HepG2 (cell line): ENCODE results near the gene ZNF195. TPM values are rescaled to one million over a fixed set of nuclear protein-coding genes. Genes with fewer than 3 reads are reported as not detected.
A peak's percentile ranks its signal among the peaks of the same experiment; 100 is the strongest.

ENCODE experiments used
- ATAC-seq: fragments of 200-7000 bp; cut with Tn5 transposase; 3 replicates; pipeline ENCODE4 v1.9.1; 2020; ENCODE audit warnings: mild to moderate bottlenecking, moderate library complexity
- BruUV-seq: library from RNA; stranded (reverse); fragments of 400-500 nt; replicated peaks from 2 replicates; lab custom pipeline; 2021; lab: Mats Ljungman, UMichigan
- CTCF ChIA-PET: fragments of 300-600 bp; formaldehyde crosslinking; extraction: SDS; loops from one replicate; lab custom pipeline; 2021; ENCODE audit warnings: low total read pairs, inconsistent platforms, low intra/inter-chr PET ratio; lab: Yijun Ruan, JAX
- POLR2A ChIA-PET: fragments of 350-600 bp; sonication (Branson Sonifier 250); formaldehyde crosslinking; loops from one replicate; lab custom pipeline; 2020; ENCODE audit warnings: antibody characterized with exemption, inconsistent platforms; lab: Yijun Ruan, JAX
- DNase-seq: peaks from one replicate; pipeline ENCODE4 v3.0.0-alpha.2; 2015; ENCODE audit warnings: low spot score
- FAIRE-seq: peaks from 3 replicates; lab custom pipeline; 2011; peaks lifted over from hg19 to GRCh38; lab: Jason Lieb, UNC
- H2AFZ ChIP-seq: one replicate; pipeline ENCODE4 v1.6.1; 2011; ENCODE audit warnings: low read length, inconsistent platforms
- H3K27ac ChIP-seq: fragments of 300-600 bp; 3 replicates; pipeline ENCODE4 v1.8.0; 2011; ENCODE audit warnings: mixed run types, mild to moderate bottlenecking, mixed read lengths, low read length, inconsistent platforms; ENCODE audit not compliant: insufficient read depth; ENCODE audit errors: extremely low read length
- H3K27me3 ChIP-seq, 2 experiments: fragments of 200-600 bp in 1 of 2; 2 replicates in 1 of 2; 3 replicates in 1 of 2; pipeline versions ENCODE4 v1.6.0 to v1.8.0; 2011; ENCODE audit warnings: low read length in 2 of 2, mild to moderate bottlenecking in 2 of 2, moderate library complexity in 2 of 2, inconsistent platforms in 1 of 2; ENCODE audit not compliant: insufficient read depth in 2 of 2, control insufficient read depth in 1 of 2
- H3K36me3 ChIP-seq, 2 experiments: fragments of 200-600 bp in 1 of 2; replicated peaks in 1 of 2; 2 replicates in 1 of 2; 3 replicates in 1 of 2; pipeline versions ENCODE4 v1.5.1 to v1.8.0; 2011; ENCODE audit warnings: low read length in 2 of 2, inconsistent platforms in 1 of 2; ENCODE audit not compliant: insufficient read depth in 2 of 2, control insufficient read depth in 1 of 2
- H3K4me1 ChIP-seq: 2 replicates; pipeline ENCODE4 v1.5.1; 2012; ENCODE audit warnings: low read length, inconsistent platforms; ENCODE audit not compliant: insufficient read depth
- H3K4me2 ChIP-seq: 2 replicates; pipeline ENCODE4 v1.6.0; 2011; ENCODE audit warnings: low read depth, low read length, inconsistent platforms
- H3K4me3 ChIP-seq, 3 experiments: fragments of 200-600 bp in 1 of 3; sonication (generic), shearing (Covaris generic) in 1 of 3; replicated peaks in 1 of 3; 2 replicates each; pipeline ENCODE4 v1.5.1; 2011 to 2016; ENCODE audit warnings: low read length in 3 of 3, inconsistent platforms in 2 of 3, low read depth in 2 of 3, mild to moderate bottlenecking in 2 of 3, control low read depth in 1 of 3, mixed read lengths in 1 of 3; ENCODE audit not compliant: insufficient read depth in 1 of 3
- H3K79me2 ChIP-seq: one replicate; pipeline ENCODE4 v1.6.1; 2011; ENCODE audit warnings: low read length, inconsistent platforms; ENCODE audit not compliant: insufficient read depth
- H3K9ac ChIP-seq: 2 replicates; pipeline ENCODE4 v1.6.0; 2011; ENCODE audit warnings: mild to moderate bottlenecking, low read depth, low read length, inconsistent platforms; ENCODE audit not compliant: insufficient read depth
- H3K9me3 ChIP-seq: 2 replicates; pipeline ENCODE4 v1.5.1; 2012; ENCODE audit warnings: mild to moderate bottlenecking, low read length
- H4K20me1 ChIP-seq: 2 replicates; pipeline ENCODE4 v1.6.0; 2011; ENCODE audit warnings: inconsistent platforms, mild to moderate bottlenecking, low read length, moderate library complexity; ENCODE audit not compliant: insufficient read depth
- CHCHD3 ChIP-seq: sonication (generic); formaldehyde crosslinking; IDR thresholded peaks from 2 replicates; pipeline ENCODE4 v1.8.0; 2022; ENCODE audit warnings: mild to moderate bottlenecking, missing genetic modification reagents, moderate library complexity
- ETV6 ChIP-seq: sonication (generic); formaldehyde crosslinking; conservative IDR thresholded peaks from 2 replicates; pipeline ENCODE4 v1.4.0; 2020; ENCODE audit warnings: missing genetic modification reagents
- EZH2 ChIP-seq: conservative IDR thresholded peaks from 2 replicates; pipeline ENCODE4 v1.6.1; 2012; ENCODE audit warnings: mild to moderate bottlenecking, low read depth, low read length, moderate library complexity
- HNRNPH1 ChIP-seq: fragments of 200-400 bp; formaldehyde crosslinking; optimal IDR thresholded peaks from 2 replicates; pipeline ENCODE3; 2017; ENCODE audit warnings: mild to moderate bottlenecking, low read depth, low read length
- POLR2AphosphoS2 ChIP-seq: IDR thresholded peaks from 2 replicates; pipeline ENCODE4 v1.6.1; 2011; ENCODE audit warnings: low read depth, low read length, improper control_type of control experiment
- U2AF1 ChIP-seq: fragments of 200-400 bp; formaldehyde crosslinking; optimal IDR thresholded peaks from 2 replicates; pipeline ENCODE3; 2017; ENCODE audit warnings: mild to moderate bottlenecking, low read depth, low read length
- ZBTB7A ChIP-seq: sonication (generic); formaldehyde crosslinking; IDR thresholded peaks from 2 replicates; pipeline ENCODE4 v1.8.0; 2022; ENCODE audit warnings: mild to moderate bottlenecking, missing genetic modification reagents
- ZNF362 ChIP-seq: sonication (generic); formaldehyde crosslinking; IDR thresholded peaks from 2 replicates; pipeline ENCODE4 v1.4.0; 2020; ENCODE audit warnings: missing genetic modification reagents, mild to moderate bottlenecking, borderline replicate concordance
- ZNF605 ChIP-seq: sonication (generic); formaldehyde crosslinking; IDR thresholded peaks from 2 replicates; pipeline ENCODE4 v1.8.0; 2022; ENCODE audit warnings: mild to moderate bottlenecking, missing genetic modification reagents
- WGBS: methylation state at CpG from one replicate; pipeline ENCODE4 v1.1.6; 2017; ENCODE audit warnings: low lambda C conversion rate; 5-methylcytosine and 5-hydroxymethylcytosine counted together
- in situ Hi-C: cut with HindIII; loops from 2 replicates; pipeline ENCODE4 v1.10.0; 2017; ENCODE audit warnings: low pct_unique_long_range_greater_than_20kb; ENCODE audit not compliant: extremely low pct_ligation_motif_present
- intact Hi-C: fragments of 100-400 bp; cut with micrococcal nuclease; formaldehyde crosslinking; loops from one replicate; pipeline ENCODE4 v1.10.0; 2022; ENCODE audit not compliant: unreplicated experiment
- polyA plus RNA-seq, 8 experiments: library from polyadenylated mRNA; depleted of rRNA in 3 of 8; stranded (reverse) in 7 of 8; unstranded in 1 of 8; fragments of >200 nt; fragmentation: Illumina TruSeq in 4 of 8; extraction: Trizol in 4 of 8; gene quantifications; 2 replicates each; pipeline versions ENCODE4 v1.2.1 to v1.2.3, GENCODE V29; 2011 to 2016; ENCODE audit warnings: low read depth in 4 of 8, missing spikeins in 1 of 8, mixed read lengths in 1 of 8; ENCODE audit not compliant: insufficient read depth in 1 of 8
- total RNA-seq, 5 experiments: library from RNA; depleted of rRNA; stranded (reverse); fragments of >200 nt; fragmentation: Illumina TruSeq; extraction: Trizol; gene quantifications; 2 replicates each; pipeline ENCODE4 v1.2.3, GENCODE V29; 2016; ENCODE audit warnings: low read depth in 1 of 5
- TF ChIP-seq, protein P1 (sequence below): sonication (generic); formaldehyde crosslinking; IDR thresholded peaks from 2 replicates; pipeline ENCODE4 v1.5.0; 2020; ENCODE audit warnings: mild to moderate bottlenecking, missing genetic modification reagents, moderate library complexity
- TF ChIP-seq, protein P2 (sequence below): sonication (generic); formaldehyde crosslinking; IDR thresholded peaks from 2 replicates; pipeline ENCODE4 v1.4.0; 2020; ENCODE audit warnings: missing genetic modification reagents
- TF ChIP-seq, protein P3 (sequence below): sonication (generic); formaldehyde crosslinking; IDR thresholded peaks from 2 replicates; pipeline ENCODE4 v1.9.0; 2022; ENCODE audit warnings: low read depth, missing genetic modification reagents

ZNF195 gene
- total and polyA plus RNA-seq, 2 of the 13 experiments (the other 11 are each of a cell fraction or from before 2014, with no cell fraction given), result 17.3 to 31.4 TPM

GRCh38 chr11:3382613-3383285, 3.8 kb upstream of the ZNF195 start (continued):
- no peak for TF ChIP-seq ZNF362 (CRISPR knock-in tag)
- no peak for TF ChIP-seq ETV6 (CRISPR knock-in tag)
- TF ChIP-seq ZNF605 (CRISPR knock-in tag), result peak; percentile 46; the same call in 1 of the 2 replicates
- TF ChIP-seq, protein P1, sequence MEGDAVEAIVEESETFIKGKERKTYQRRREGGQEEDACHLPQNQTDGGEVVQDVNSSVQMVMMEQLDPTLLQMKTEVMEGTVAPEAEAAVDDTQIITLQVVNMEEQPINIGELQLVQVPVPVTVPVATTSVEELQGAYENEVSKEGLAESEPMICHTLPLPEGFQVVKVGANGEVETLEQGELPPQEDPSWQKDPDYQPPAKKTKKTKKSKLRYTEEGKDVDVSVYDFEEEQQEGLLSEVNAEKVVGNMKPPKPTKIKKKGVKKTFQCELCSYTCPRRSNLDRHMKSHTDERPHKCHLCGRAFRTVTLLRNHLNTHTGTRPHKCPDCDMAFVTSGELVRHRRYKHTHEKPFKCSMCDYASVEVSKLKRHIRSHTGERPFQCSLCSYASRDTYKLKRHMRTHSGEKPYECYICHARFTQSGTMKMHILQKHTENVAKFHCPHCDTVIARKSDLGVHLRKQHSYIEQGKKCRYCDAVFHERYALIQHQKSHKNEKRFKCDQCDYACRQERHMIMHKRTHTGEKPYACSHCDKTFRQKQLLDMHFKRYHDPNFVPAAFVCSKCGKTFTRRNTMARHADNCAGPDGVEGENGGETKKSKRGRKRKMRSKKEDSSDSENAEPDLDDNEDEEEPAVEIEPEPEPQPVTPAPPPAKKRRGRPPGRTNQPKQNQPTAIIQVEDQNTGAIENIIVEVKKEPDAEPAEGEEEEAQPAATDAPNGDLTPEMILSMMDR (CRISPR knock-in tag), result peak; percentile 21; the same call in 1 of the 2 replicates
- TF ChIP-seq EZH2, result no peak
- TF ChIP-seq CHCHD3 (CRISPR knock-in tag), result no peak

DNA sequence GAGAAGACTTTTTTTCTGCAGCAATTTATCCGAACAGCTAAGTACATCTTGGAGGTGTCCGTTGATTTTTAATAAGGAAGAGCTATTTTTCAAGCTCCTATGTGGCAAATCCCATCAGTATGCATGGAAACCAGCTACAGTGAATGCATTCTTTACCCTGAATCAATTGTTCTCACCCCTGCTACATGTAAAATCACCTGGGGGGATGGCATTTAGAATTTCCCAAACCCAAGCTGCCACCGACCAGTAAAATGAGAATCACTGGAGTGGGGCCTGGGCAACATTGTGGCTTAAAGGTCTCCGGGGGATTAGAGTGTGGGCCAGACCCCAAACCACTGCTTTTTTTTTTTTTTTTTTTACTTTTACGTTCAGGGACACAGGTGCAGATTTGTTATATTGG, 2.8 kb upstream of the ZNF195 start:
- FAIRE-seq, result no peak
- TF ChIP-seq, protein P2, sequence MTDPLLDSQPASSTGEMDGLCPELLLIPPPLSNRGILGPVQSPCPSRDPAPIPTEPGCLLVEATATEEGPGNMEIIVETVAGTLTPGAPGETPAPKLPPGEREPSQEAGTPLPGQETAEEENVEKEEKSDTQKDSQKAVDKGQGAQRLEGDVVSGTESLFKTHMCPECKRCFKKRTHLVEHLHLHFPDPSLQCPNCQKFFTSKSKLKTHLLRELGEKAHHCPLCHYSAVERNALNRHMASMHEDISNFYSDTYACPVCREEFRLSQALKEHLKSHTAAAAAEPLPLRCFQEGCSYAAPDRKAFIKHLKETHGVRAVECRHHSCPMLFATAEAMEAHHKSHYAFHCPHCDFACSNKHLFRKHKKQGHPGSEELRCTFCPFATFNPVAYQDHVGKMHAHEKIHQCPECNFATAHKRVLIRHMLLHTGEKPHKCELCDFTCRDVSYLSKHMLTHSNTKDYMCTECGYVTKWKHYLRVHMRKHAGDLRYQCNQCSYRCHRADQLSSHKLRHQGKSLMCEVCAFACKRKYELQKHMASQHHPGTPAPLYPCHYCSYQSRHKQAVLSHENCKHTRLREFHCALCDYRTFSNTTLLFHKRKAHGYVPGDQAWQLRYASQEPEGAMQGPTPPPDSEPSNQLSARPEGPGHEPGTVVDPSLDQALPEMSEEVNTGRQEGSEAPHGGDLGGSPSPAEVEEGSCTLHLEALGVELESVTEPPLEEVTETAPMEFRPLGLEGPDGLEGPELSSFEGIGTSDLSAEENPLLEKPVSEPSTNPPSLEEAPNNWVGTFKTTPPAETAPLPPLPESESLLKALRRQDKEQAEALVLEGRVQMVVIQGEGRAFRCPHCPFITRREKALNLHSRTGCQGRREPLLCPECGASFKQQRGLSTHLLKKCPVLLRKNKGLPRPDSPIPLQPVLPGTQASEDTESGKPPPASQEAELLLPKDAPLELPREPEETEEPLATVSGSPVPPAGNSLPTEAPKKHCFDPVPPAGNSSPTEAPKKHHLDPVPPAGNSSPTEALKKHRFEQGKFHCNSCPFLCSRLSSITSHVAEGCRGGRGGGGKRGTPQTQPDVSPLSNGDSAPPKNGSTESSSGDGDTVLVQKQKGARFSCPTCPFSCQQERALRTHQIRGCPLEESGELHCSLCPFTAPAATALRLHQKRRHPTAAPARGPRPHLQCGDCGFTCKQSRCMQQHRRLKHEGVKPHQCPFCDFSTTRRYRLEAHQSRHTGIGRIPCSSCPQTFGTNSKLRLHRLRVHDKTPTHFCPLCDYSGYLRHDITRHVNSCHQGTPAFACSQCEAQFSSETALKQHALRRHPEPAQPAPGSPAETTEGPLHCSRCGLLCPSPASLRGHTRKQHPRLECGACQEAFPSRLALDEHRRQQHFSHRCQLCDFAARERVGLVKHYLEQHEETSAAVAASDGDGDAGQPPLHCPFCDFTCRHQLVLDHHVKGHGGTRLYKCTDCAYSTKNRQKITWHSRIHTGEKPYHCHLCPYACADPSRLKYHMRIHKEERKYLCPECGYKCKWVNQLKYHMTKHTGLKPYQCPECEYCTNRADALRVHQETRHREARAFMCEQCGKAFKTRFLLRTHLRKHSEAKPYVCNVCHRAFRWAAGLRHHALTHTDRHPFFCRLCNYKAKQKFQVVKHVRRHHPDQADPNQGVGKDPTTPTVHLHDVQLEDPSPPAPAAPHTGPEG (CRISPR knock-in tag), result no peak
- TF ChIP-seq, protein P3, sequence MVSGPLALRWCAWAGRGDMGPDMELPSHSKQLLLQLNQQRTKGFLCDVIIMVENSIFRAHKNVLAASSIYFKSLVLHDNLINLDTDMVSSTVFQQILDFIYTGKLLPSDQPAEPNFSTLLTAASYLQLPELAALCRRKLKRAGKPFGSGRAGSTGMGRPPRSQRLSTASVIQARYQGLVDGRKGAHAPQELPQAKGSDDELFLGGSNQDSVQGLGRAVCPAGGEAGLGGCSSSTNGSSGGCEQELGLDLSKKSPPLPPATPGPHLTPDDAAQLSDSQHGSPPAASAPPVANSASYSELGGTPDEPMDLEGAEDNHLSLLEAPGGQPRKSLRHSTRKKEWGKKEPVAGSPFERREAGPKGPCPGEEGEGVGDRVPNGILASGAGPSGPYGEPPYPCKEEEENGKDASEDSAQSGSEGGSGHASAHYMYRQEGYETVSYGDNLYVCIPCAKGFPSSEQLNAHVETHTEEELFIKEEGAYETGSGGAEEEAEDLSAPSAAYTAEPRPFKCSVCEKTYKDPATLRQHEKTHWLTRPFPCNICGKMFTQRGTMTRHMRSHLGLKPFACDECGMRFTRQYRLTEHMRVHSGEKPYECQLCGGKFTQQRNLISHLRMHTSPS, result no peak
- TF ChIP-seq ZBTB7A (CRISPR knock-in tag) (no peak), POLR2AphosphoS2 (no peak), U2AF1 (no peak), HNRNPH1 (no peak)

More for the DNA sequence above, 2.8 kb upstream of the ZNF195 start:
- peaks cover 20% of the 10 kb centered on the region for H3K79me2 ChIP-seq
- ATAC-seq (no peak), DNase-seq (no peak)
- H4K20me1 ChIP-seq, result no peaks in the 10 kb centered on the region
- BruUV-seq, result no TSS peak
- CTCF ChIA-PET, result no interaction called here
- H3K27ac ChIP-seq, result no peak overlapping the region
- peaks cover 0 to 10% of the 10 kb centered on the region in 2 experiments; a peak in 1 of 5 replicates for H3K27me3 ChIP-seq
- H2AFZ ChIP-seq, result no peak overlapping the region
- POLR2A ChIA-PET, result no interaction called here
- peaks cover 21% of the 10 kb centered on the region for H3K4me1 ChIP-seq
- no peak overlapping the region for H3K9ac ChIP-seq
- in situ Hi-C loops (no loop called here), intact Hi-C loops (no loop called here)
- H3K4me3 ChIP-seq, result no peak overlapping the region
- H3K4me2 ChIP-seq, result no peak overlapping the region
- peaks cover 0 to 9% of the 10 kb centered on the region in 2 experiments; a peak in 1 of 5 replicates for H3K36me3 ChIP-seq
- H3K9me3 ChIP-seq, result no peaks in the 10 kb centered on the region
- WGBS, result 33% methylated on average over 5 of the region's 5 CpGs
